ENCODE results near the gene KMT2C. TPM values are rescaled to one million over a fixed set of nuclear protein-coding genes. Genes with fewer than 3 reads are reported as not detected.
"Not testable (repeated sequence)": the region's sequence is repeated elsewhere in the genome, so short reads cannot be mapped to it uniquely, and the experiment has no call there.

The KMT2C gene
- total and polyA plus RNA-seq, 7 experiments from 2014 or later, result 17.0 to 152 (median 109) TPM

DNA sequence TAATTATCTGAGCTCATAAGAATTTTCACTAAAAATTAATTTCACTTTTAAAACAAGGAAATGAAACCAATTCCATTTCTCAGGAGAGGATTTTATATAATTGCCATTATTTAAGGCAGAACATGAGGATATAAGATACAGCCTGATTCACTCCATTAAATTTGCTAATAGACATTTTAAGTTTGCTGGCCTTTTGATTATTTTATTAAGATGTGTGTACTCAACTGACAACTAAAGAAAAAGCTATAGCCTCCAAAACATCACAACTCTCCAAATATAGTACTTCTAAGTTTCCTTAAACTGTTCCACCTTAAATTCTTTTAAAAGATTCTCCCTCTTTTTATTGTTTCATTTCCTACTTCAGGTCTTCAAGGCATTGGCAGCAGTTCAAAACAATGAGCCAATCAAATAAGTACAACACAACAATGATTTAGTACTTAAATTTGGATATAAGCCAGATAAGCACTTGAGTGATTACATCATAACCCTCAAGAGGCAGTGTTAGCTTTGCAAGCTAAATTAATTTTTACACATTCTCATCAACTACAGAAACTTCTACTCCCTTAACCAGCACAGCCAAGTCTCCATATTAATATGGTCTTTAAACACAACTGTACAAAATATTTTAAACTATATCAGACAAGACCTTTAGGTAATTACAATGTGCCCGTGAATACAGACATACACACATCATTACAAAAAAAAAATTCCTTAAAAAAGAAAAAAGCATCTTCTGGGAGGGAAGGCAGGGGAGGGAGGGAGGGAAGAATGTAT lies 121.8 kb downstream of the KMT2C start:
- peaks cover 11 to 54% (median 44%) of the 10 kb centered on the region in 7 donors for H3K4me1 Mint-ChIP-seq
- H3K36me3 Mint-ChIP-seq, result peaks cover 4 to 33% (median 16%) of the 10 kb centered on the region in 5 donors
- no peaks in the 10 kb centered on the region for H3K27me3 Mint-ChIP-seq
- no peaks in the 10 kb centered on the region for H3K9me3 ChIP-seq (ENCODE audit: control insufficient read depth in 2 of 3, low read length in 3 of 3)
- ChIA-PET POLR2A (no interaction called here), CTCF (no interaction called here)
- H3K27ac ChIP-seq (ENCODE audit: low read depth, low read length), result no peak overlapping the region
- no peaks in the 10 kb centered on the region for H3K27me3 ChIP-seq (ENCODE audit: control insufficient read depth in 2 of 2, insufficient read depth in 2 of 2, low read length in 2 of 2)
- no peak overlapping the region for H3K4me3 ChIP-seq (ENCODE audit: low read length)
- H3K4me3 Mint-ChIP-seq, result peak overlapping the region in 8 of 10 donors; percentile 33 to 64 (median 53)
- peak overlapping the region in 5 of 9 donors; percentile 4 to 77 (median 38) for H3K27ac Mint-ChIP-seq
- peaks cover 0 to 14% (median 4%) of the 10 kb centered on the region in 3 experiments for H3K36me3 ChIP-seq (ENCODE audit: control insufficient read depth in 2 of 3, insufficient read depth in 3 of 3, low read length in 3 of 3)
- intact Hi-C loops (cut with micrococcal nuclease), result no loop called here
- peaks cover 7 to 8% of the 10 kb centered on the region in 2 donors for H3K4me1 ChIP-seq (ENCODE audit: control insufficient read depth in 2 of 2, insufficient read depth in 2 of 2, low read length in 2 of 2)
- peak in 7 of 9 donors; percentile 21 to 72 (median 46) for DNase-seq
- peak; percentile 72 for ATAC-seq
- H3K9me3 Mint-ChIP-seq, result peaks cover 0 to 2% (median 0%) of the 10 kb centered on the region in 11 donors

DNA sequence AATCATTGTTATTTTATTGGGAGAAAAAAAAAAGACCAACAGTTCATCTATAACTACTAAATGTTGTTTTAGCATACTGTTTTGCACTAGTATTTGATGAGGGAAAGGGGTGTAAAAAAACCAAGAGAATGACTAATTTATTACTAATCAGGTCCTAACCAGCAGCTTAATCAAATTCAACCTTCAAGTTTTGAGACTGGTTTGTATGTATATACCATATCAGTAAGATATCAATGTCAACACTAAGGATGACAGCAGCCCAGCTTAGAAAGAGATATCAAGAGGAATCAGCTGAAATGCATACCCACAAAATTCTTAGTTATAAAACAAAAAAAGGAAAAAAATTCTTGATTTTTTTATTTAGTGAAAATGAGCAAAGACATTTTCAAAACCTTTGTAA lies 122.6 kb downstream of the KMT2C start:
- intact Hi-C loops (cut with micrococcal nuclease), result no loop called here
- H3K27ac Mint-ChIP-seq, result no peak overlapping the region
- DNase-seq (no peak), ATAC-seq (no peak)
- Histone ChIP-seq H3K9me3 (ENCODE audit: control insufficient read depth in 2 of 3, low read length in 3 of 3) (no peaks in the 10 kb centered on the region), H3K36me3 (ENCODE audit: control insufficient read depth in 2 of 3, insufficient read depth in 3 of 3, low read length in 3 of 3) (peaks cover 0 to 16% (median 4%) of the 10 kb centered on the region in 3 experiments), H3K4me3 (ENCODE audit: low read length) (no peak overlapping the region), H3K27ac (ENCODE audit: low read depth, low read length) (no peak overlapping the region), H3K27me3 (ENCODE audit: control insufficient read depth in 2 of 2, insufficient read depth in 2 of 2, low read length in 2 of 2) (no peaks in the 10 kb centered on the region), H3K4me1 (ENCODE audit: control insufficient read depth in 2 of 2, insufficient read depth in 2 of 2, low read length in 2 of 2) (peaks cover 7 to 8% of the 10 kb centered on the region in 2 donors)
- peaks cover 0 to 2% (median 0%) of the 10 kb centered on the region in 11 donors for H3K9me3 Mint-ChIP-seq
- peaks cover 4 to 33% (median 16%) of the 10 kb centered on the region in 5 donors for H3K36me3 Mint-ChIP-seq
- ChIA-PET POLR2A (no interaction called here), CTCF (no interaction called here)
- H3K27me3 Mint-ChIP-seq, result no peaks in the 10 kb centered on the region
- no peak overlapping the region for H3K4me3 Mint-ChIP-seq
- peaks cover 11 to 54% (median 44%) of the 10 kb centered on the region in 7 donors for H3K4me1 Mint-ChIP-seq

DNA sequence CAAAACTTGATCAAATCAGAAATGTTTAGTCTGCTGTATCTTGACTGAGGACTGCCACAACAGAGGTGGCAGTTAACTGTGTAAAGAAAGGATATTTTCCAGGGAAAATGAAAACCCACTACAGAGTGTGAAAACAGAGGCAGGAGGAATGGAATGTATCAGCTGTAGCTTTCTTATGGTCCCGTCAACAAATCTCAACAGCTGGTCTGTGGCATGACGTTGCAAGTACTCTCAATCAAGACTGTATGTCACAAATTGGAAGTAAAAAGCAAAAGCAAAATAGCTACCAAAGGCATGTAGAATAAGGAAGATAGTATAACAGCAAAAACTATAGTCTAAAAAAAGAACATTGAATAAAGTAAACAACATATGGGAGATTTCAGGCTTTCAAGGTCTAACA lies 123.5 kb downstream of the KMT2C start:
- H3K36me3 Mint-ChIP-seq, result peaks cover 4 to 42% (median 22%) of the 10 kb centered on the region in 5 donors

DNA sequence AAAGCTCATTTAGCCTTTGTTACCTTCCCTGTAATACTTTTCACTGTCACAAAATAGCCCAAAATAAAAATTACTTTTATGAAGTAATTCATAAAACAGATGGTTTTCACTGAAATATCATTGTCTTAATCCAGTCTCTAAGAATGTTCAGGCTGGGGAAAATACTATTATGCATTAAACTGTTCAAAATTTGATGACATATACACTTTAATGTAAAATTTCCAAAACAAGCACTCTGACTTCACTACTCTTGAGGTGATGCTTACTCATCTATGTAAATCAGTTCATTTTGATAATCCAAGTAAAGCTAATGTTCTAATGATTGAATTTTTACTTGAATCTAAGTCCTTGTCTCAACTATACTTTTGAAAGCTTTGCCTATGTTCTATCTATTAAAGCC lies 127.9 kb downstream of the KMT2C start:
- ATAC-seq (no peak), DNase-seq (no peak)
- Histone ChIP-seq H3K4me1 (ENCODE audit: control insufficient read depth in 2 of 2, insufficient read depth in 2 of 2, low read length in 2 of 2) (no peaks in the 10 kb centered on the region), H3K9me3 (ENCODE audit: control insufficient read depth in 2 of 3, low read length in 3 of 3) (no peaks in the 10 kb centered on the region), H3K27me3 (ENCODE audit: control insufficient read depth in 2 of 2, insufficient read depth in 2 of 2, low read length in 2 of 2) (no peaks in the 10 kb centered on the region), H3K4me3 (ENCODE audit: low read length) (no peak overlapping the region), H3K27ac (ENCODE audit: low read depth, low read length) (no peak overlapping the region), H3K36me3 (ENCODE audit: control insufficient read depth in 2 of 3, insufficient read depth in 3 of 3, low read length in 3 of 3) (peaks cover 8 to 27% (median 9%) of the 10 kb centered on the region in 3 experiments)
- H3K9me3 Mint-ChIP-seq, result peaks cover 0 to 2% (median 0%) of the 10 kb centered on the region in 11 donors
- H3K4me1 Mint-ChIP-seq, result peaks cover 0 to 17% (median 10%) of the 10 kb centered on the region in 7 donors
- no peaks in the 10 kb centered on the region for H3K27me3 Mint-ChIP-seq
- H3K27ac Mint-ChIP-seq, result no peak overlapping the region
- no peak overlapping the region for H3K4me3 Mint-ChIP-seq
- CTCF ChIA-PET, result no interaction called here
- POLR2A ChIA-PET, result no interaction called here
- peaks cover 10 to 66% (median 43%) of the 10 kb centered on the region in 5 donors for H3K36me3 Mint-ChIP-seq
- intact Hi-C loops (cut with micrococcal nuclease), result no loop called here

More for the DNA sequence above, 123.5 kb downstream of the KMT2C start:
- H3K4me1 Mint-ChIP-seq, result peaks cover 7 to 49% (median 40%) of the 10 kb centered on the region in 7 donors
- H3K27me3 Mint-ChIP-seq, result no peaks in the 10 kb centered on the region
- H3K4me1 ChIP-seq (ENCODE audit: control insufficient read depth in 2 of 2, insufficient read depth in 2 of 2, low read length in 2 of 2), result peaks cover 6 to 7% of the 10 kb centered on the region in 2 donors
- intact Hi-C loops (cut with micrococcal nuclease), result no loop called here
- CTCF ChIA-PET, result no interaction called here
- POLR2A ChIA-PET, result no interaction called here
- no peaks in the 10 kb centered on the region for H3K9me3 ChIP-seq (ENCODE audit: control insufficient read depth in 2 of 3, low read length in 3 of 3)
- H3K27me3 ChIP-seq (ENCODE audit: control insufficient read depth in 2 of 2, insufficient read depth in 2 of 2, low read length in 2 of 2), result no peaks in the 10 kb centered on the region
- H3K4me3 Mint-ChIP-seq, result no peak overlapping the region
- H3K27ac ChIP-seq (ENCODE audit: low read depth, low read length), result no peak overlapping the region
- H3K36me3 ChIP-seq (ENCODE audit: control insufficient read depth in 2 of 3, insufficient read depth in 3 of 3, low read length in 3 of 3), result peaks cover 0 to 20% (median 4%) of the 10 kb centered on the region in 3 experiments
- H3K4me3 ChIP-seq (ENCODE audit: low read length), result no peak overlapping the region
- H3K9me3 Mint-ChIP-seq, result peaks cover 0 to 2% (median 0%) of the 10 kb centered on the region in 11 donors
- H3K27ac Mint-ChIP-seq, result peak overlapping the region in 1 of 9 donors; percentile 37
- ATAC-seq (no peak), DNase-seq (no peak)

DNA sequence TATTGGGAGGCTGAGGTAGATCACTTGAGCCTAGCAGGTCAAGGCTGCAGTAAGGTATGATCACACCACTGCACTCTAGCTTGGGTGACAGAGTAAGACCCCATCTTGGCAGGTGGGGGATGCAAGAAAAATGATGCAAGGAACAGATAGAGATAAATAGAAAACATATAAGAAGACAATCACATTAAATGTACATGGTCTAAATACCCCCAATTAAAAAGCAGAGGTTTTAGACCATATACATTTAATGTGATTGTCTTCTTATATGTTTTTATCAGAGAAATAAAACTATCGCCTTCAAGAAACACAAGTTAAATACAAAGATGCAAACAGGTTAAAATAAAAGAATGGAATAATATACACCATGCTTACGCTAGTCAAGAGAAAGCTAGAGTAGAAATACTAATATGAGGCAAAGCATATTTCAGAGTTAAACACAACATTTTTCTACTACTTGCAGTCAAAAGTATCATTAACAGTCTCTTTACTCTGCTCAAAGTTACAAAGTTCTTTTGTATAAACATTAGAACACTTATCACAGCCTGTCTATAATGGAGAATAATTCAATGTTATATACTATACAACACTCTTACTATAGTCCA lies 136.2 kb downstream of the KMT2C start:
- H3K4me1 ChIP-seq (ENCODE audit: control insufficient read depth in 2 of 2, insufficient read depth in 2 of 2, low read length in 2 of 2); CTCF ChIA-PET; DNase-seq; POLR2A ChIA-PET; H3K36me3 ChIP-seq (ENCODE audit: control insufficient read depth in 2 of 3, insufficient read depth in 3 of 3, low read length in 3 of 3); H3K4me3 ChIP-seq (ENCODE audit: low read length); H3K27me3 Mint-ChIP-seq; H3K9me3 ChIP-seq (ENCODE audit: control insufficient read depth in 2 of 3, low read length in 3 of 3); H3K9me3 Mint-ChIP-seq; H3K27me3 ChIP-seq (ENCODE audit: control insufficient read depth in 2 of 2, insufficient read depth in 2 of 2, low read length in 2 of 2); H3K4me3 Mint-ChIP-seq; intact Hi-C loops (cut with micrococcal nuclease); ATAC-seq; H3K27ac ChIP-seq (ENCODE audit: low read depth, low read length): not testable (repeated sequence)
- Mint-ChIP-seq H3K4me1 (peaks cover 0 to 17% (median 9%) of the 10 kb centered on the region in 7 donors), H3K27ac (peak overlapping the region in 1 of 9 donors; percentile 58), H3K36me3 (peaks cover 13 to 63% (median 44%) of the 10 kb centered on the region in 5 donors)

DNA sequence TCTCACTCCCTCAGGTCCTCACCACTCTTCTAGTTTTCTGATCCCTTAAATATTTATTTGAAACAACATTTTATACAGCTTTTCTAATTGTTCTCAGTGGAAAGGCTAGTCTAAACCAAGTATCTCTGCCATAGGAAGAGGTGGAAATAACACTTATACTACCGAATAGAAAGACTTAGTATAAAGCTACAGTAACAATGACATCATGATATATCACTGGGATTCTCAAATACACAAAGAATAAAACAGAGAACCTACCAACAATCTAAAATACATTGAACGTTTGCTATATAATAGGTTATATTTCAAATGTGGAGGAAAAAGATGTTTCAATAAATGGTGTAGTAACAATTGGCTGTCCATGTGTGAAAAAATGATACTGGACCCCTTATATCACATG lies 142.9 kb downstream of the KMT2C start:
- no peak overlapping the region for H3K4me3 Mint-ChIP-seq
- ATAC-seq (no peak), DNase-seq (no peak)
- peaks cover 0 to 4% (median 0%) of the 10 kb centered on the region in 3 experiments for H3K9me3 ChIP-seq (ENCODE audit: control insufficient read depth in 2 of 3, low read length in 3 of 3)
- ChIA-PET CTCF (no interaction called here), POLR2A (no interaction called here)
- H3K36me3 Mint-ChIP-seq, result peaks cover 13 to 61% (median 50%) of the 10 kb centered on the region in 5 donors
- H3K27me3 Mint-ChIP-seq, result no peaks in the 10 kb centered on the region
- no peak overlapping the region for H3K4me3 ChIP-seq (ENCODE audit: low read length)
- peaks cover 0 to 13% (median 2%) of the 10 kb centered on the region in 7 donors for H3K4me1 Mint-ChIP-seq
- peak overlapping the region in 1 of 9 donors; percentile 38 for H3K27ac Mint-ChIP-seq
- H3K9me3 Mint-ChIP-seq, result peaks cover 0 to 50% (median 14%) of the 10 kb centered on the region in 11 donors
- H3K4me1 ChIP-seq (ENCODE audit: control insufficient read depth in 2 of 2, insufficient read depth in 2 of 2, low read length in 2 of 2), result no peaks in the 10 kb centered on the region
- H3K27me3 ChIP-seq (ENCODE audit: control insufficient read depth in 2 of 2, insufficient read depth in 2 of 2, low read length in 2 of 2), result no peaks in the 10 kb centered on the region
- intact Hi-C loops (cut with micrococcal nuclease), result no loop called here
- H3K27ac ChIP-seq (ENCODE audit: low read depth, low read length), result no peak overlapping the region
- peaks cover 0 to 7% (median 3%) of the 10 kb centered on the region in 3 experiments for H3K36me3 ChIP-seq (ENCODE audit: control insufficient read depth in 2 of 3, insufficient read depth in 3 of 3, low read length in 3 of 3)
